ENCODE results near the gene LRRC72. TPM values are rescaled to one million over a fixed set of nuclear protein-coding genes. Genes with fewer than 3 reads are reported as not detected.

The LRRC72 gene
- total and polyA plus RNA-seq, 10 of the 15 experiments (the other 5 are each of a cell fraction or from before 2014, with no cell fraction given) = not detected

DNA sequence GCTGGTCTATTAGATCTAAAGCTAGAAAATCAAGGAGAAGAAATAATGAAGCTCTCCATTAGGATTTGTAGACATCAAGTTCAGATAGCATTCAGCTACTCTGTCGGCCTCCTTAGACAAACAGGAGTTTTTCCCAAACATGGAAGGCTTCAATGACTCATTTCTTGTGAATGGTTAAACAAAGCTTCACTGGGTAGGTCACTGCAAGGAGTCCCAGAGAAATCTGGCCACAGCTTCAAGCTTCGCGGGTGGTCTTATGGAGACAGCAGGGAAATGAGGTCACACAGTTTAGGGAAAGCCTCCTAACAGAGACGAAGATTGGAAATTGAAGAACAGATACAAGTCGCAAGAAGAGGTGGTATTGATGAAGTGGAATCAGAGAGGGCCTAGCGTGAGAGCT, 22.6 kb upstream of the LRRC72 start:
- no peaks in the 10 kb centered on the region for H3K79me2 ChIP-seq (ENCODE audit: control insufficient read depth, insufficient read depth, low read length)
- WGBS (ENCODE audit: insufficient coverage, insufficient replicate concordance, low lambda C conversion rate, missing lambda C conversion rate) = 31% methylated on average over 6 of the region's 6 CpGs
- POLR2A ChIA-PET = no interaction called here
- CTCF ChIA-PET = interaction anchor here (1.0 kb wide), 1 partner anchor 15 kb away, joined by 3 read pairs; no protein-coding TSS in a partner anchor
- RAD21 ChIA-PET (ENCODE audit: unreplicated experiment) = no interaction called here
- H3K4me1 ChIP-seq (ENCODE audit: control insufficient read depth, insufficient read depth, low read length) = no peaks in the 10 kb centered on the region
- no TSS peak for BruUV-seq (replicated peaks)
- H3K27me3 ChIP-seq (replicated peaks in 1 of 2; ENCODE audit: control insufficient read depth in 2 of 2, insufficient read depth in 2 of 2, low read length in 1 of 2) = no peaks in the 10 kb centered on the region
- FAIRE-seq (no peak), DNase-seq (ENCODE audit: low read depth, low spot score) (no peak), ATAC-seq (no peak)
- no peak overlapping the region for H2AFZ ChIP-seq (ENCODE audit: control insufficient read depth, low read depth, low read length)
- no peak overlapping the region for H3K27ac ChIP-seq (ENCODE audit: control insufficient read depth, insufficient read depth)
- SMC1A ChIA-PET (ENCODE audit: uncharacterized antibody, unreplicated experiment) = no interaction called here
- no peaks in the 10 kb centered on the region for H4K20me1 ChIP-seq (ENCODE audit: control insufficient read depth, insufficient read depth)
- H3K9me3 ChIP-seq (replicated peaks; ENCODE audit: control insufficient read depth, insufficient read depth, low read length) = no peaks in the 10 kb centered on the region
- H3K4me3 ChIP-seq = no peak overlapping the region
- H3K9ac ChIP-seq (ENCODE audit: control insufficient read depth, insufficient read depth, low read length) = no peak overlapping the region
- intact Hi-C loops (cut with micrococcal nuclease; ENCODE audit: unreplicated experiment) (no loop called here), in situ Hi-C loops (cut with MboI) (no loop called here)
- no peak overlapping the region for H3K4me2 ChIP-seq (ENCODE audit: control insufficient read depth, insufficient read depth)
- H3K36me3 ChIP-seq (ENCODE audit: control insufficient read depth in 2 of 2, insufficient read depth in 2 of 2, low read length in 1 of 2) = no peaks in the 10 kb centered on the region
- TF ChIP-seq, protein P1, sequence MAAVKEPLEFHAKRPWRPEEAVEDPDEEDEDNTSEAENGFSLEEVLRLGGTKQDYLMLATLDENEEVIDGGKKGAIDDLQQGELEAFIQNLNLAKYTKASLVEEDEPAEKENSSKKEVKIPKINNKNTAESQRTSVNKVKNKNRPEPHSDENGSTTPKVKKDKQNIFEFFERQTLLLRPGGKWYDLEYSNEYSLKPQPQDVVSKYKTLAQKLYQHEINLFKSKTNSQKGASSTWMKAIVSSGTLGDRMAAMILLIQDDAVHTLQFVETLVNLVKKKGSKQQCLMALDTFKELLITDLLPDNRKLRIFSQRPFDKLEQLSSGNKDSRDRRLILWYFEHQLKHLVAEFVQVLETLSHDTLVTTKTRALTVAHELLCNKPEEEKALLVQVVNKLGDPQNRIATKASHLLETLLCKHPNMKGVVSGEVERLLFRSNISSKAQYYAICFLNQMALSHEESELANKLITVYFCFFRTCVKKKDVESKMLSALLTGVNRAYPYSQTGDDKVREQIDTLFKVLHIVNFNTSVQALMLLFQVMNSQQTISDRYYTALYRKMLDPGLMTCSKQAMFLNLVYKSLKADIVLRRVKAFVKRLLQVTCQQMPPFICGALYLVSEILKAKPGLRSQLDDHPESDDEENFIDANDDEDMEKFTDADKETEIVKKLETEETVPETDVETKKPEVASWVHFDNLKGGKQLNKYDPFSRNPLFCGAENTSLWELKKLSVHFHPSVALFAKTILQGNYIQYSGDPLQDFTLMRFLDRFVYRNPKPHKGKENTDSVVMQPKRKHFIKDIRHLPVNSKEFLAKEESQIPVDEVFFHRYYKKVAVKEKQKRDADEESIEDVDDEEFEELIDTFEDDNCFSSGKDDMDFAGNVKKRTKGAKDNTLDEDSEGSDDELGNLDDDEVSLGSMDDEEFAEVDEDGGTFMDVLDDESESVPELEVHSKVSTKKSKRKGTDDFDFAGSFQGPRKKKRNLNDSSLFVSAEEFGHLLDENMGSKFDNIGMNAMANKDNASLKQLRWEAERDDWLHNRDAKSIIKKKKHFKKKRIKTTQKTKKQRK (IDR thresholded peaks at IDR 0.05; ENCODE audit: low read depth, low read length) = no peak
- TF ChIP-seq PML (IDR thresholded peaks at IDR 0.05; ENCODE audit: low read length) = no peak
- TF ChIP-seq, protein P2, sequence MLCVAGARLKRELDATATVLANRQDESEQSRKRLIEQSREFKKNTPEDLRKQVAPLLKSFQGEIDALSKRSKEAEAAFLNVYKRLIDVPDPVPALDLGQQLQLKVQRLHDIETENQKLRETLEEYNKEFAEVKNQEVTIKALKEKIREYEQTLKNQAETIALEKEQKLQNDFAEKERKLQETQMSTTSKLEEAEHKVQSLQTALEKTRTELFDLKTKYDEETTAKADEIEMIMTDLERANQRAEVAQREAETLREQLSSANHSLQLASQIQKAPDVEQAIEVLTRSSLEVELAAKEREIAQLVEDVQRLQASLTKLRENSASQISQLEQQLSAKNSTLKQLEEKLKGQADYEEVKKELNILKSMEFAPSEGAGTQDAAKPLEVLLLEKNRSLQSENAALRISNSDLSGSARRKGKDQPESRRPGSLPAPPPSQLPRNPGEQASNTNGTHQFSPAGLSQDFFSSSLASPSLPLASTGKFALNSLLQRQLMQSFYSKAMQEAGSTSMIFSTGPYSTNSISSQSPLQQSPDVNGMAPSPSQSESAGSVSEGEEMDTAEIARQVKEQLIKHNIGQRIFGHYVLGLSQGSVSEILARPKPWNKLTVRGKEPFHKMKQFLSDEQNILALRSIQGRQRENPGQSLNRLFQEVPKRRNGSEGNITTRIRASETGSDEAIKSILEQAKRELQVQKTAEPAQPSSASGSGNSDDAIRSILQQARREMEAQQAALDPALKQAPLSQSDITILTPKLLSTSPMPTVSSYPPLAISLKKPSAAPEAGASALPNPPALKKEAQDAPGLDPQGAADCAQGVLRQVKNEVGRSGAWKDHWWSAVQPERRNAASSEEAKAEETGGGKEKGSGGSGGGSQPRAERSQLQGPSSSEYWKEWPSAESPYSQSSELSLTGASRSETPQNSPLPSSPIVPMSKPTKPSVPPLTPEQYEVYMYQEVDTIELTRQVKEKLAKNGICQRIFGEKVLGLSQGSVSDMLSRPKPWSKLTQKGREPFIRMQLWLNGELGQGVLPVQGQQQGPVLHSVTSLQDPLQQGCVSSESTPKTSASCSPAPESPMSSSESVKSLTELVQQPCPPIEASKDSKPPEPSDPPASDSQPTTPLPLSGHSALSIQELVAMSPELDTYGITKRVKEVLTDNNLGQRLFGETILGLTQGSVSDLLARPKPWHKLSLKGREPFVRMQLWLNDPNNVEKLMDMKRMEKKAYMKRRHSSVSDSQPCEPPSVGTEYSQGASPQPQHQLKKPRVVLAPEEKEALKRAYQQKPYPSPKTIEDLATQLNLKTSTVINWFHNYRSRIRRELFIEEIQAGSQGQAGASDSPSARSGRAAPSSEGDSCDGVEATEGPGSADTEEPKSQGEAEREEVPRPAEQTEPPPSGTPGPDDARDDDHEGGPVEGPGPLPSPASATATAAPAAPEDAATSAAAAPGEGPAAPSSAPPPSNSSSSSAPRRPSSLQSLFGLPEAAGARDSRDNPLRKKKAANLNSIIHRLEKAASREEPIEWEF (IDR thresholded peaks at IDR 0.05; ENCODE audit: insufficient replicate concordance, low read depth, low read length) = no peak
- TF ChIP-seq RELA (IDR thresholded peaks at IDR 0.05; ENCODE audit: borderline replicate concordance, partially characterized antibody) = no peak
- TF ChIP-seq, protein P3, sequence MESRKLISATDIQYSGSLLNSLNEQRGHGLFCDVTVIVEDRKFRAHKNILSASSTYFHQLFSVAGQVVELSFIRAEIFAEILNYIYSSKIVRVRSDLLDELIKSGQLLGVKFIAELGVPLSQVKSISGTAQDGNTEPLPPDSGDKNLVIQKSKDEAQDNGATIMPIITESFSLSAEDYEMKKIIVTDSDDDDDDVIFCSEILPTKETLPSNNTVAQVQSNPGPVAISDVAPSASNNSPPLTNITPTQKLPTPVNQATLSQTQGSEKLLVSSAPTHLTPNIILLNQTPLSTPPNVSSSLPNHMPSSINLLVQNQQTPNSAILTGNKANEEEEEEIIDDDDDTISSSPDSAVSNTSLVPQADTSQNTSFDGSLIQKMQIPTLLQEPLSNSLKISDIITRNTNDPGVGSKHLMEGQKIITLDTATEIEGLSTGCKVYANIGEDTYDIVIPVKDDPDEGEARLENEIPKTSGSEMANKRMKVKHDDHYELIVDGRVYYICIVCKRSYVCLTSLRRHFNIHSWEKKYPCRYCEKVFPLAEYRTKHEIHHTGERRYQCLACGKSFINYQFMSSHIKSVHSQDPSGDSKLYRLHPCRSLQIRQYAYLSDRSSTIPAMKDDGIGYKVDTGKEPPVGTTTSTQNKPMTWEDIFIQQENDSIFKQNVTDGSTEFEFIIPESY (IDR thresholded peaks at IDR 0.05) = no peak
- TF ChIP-seq NFXL1 (IDR thresholded peaks at IDR 0.05; ENCODE audit: borderline replicate concordance) = no peak
- TF ChIP-seq HDAC2 (IDR thresholded peaks at IDR 0.05) = no peak
- TF ChIP-seq TCF7 (IDR thresholded peaks at IDR 0.05; ENCODE audit: borderline replicate concordance) = no peak
- TF ChIP-seq, protein P4, sequence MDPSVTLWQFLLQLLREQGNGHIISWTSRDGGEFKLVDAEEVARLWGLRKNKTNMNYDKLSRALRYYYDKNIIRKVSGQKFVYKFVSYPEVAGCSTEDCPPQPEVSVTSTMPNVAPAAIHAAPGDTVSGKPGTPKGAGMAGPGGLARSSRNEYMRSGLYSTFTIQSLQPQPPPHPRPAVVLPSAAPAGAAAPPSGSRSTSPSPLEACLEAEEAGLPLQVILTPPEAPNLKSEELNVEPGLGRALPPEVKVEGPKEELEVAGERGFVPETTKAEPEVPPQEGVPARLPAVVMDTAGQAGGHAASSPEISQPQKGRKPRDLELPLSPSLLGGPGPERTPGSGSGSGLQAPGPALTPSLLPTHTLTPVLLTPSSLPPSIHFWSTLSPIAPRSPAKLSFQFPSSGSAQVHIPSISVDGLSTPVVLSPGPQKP (IDR thresholded peaks at IDR 0.05; ENCODE audit: low read depth, low read length) = no peak
- TF ChIP-seq, protein P5, sequence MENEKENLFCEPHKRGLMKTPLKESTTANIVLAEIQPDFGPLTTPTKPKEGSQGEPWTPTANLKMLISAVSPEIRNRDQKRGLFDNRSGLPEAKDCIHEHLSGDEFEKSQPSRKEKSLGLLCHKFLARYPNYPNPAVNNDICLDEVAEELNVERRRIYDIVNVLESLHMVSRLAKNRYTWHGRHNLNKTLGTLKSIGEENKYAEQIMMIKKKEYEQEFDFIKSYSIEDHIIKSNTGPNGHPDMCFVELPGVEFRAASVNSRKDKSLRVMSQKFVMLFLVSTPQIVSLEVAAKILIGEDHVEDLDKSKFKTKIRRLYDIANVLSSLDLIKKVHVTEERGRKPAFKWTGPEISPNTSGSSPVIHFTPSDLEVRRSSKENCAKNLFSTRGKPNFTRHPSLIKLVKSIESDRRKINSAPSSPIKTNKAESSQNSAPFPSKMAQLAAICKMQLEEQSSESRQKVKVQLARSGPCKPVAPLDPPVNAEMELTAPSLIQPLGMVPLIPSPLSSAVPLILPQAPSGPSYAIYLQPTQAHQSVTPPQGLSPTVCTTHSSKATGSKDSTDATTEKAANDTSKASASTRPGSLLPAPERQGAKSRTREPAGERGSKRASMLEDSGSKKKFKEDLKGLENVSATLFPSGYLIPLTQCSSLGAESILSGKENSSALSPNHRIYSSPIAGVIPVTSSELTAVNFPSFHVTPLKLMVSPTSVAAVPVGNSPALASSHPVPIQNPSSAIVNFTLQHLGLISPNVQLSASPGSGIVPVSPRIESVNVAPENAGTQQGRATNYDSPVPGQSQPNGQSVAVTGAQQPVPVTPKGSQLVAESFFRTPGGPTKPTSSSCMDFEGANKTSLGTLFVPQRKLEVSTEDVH (IDR thresholded peaks at IDR 0.05; ENCODE audit: low read depth, partially characterized antibody) = no peak
